ENCODE measurements around the gene C11orf16.
A peak's percentile ranks its signal among the peaks of the same experiment; 100 is the strongest.

- TF ChIP-seq CTCF (conservative IDR thresholded peaks at IDR 0.05; ENCODE audit: low read depth, low read length) (peak; percentile 18; the same call in 1 of the 2 replicates), POLR2A (IDR thresholded peaks at IDR 0.05; ENCODE audit: low read depth, low read length) (no peak), MAFK (IDR thresholded peaks at IDR 0.05; ENCODE audit: low read depth, low read length) (no peak), CEBPB (IDR thresholded peaks at IDR 0.05; ENCODE audit: low read depth, low read length) (no peak), MXI1 (IDR thresholded peaks at IDR 0.05; ENCODE audit: borderline replicate concordance, low read depth, low read length) (no peak), USF2 (IDR thresholded peaks at IDR 0.05; ENCODE audit: low read depth, low read length) (no peak), RAD21 (IDR thresholded peaks at IDR 0.05; ENCODE audit: low read length) (no peak), BHLHE40 (IDR thresholded peaks at IDR 0.05; ENCODE audit: low read depth, low read length) (peak; percentile 38; the same call in 1 of the 2 replicates), MAZ (IDR thresholded peaks at IDR 0.05; ENCODE audit: borderline replicate concordance, low read depth, low read length) (peak; percentile 56; the same call in 1 of the 2 replicates)
Measured at GRCh38 chr11:8917157-8917825, 15.5 kb downstream of the C11orf16 start.

Data from IMR-90 (cell line).